GM13977 (cell line): ENCODE results near the gene IL15RA.

Source experiments
- DNase-seq: peaks from one replicate; pipeline ENCODE4 v3.0.0; 2012; ENCODE audit warnings: low spot score
- CTCF ChIP-seq: IDR thresholded peaks from 2 replicates; pipeline ENCODE4 v1.5.1; 2012; ENCODE audit warnings: mild to moderate bottlenecking, control low read depth; ENCODE audit not compliant: insufficient read depth; ENCODE audit errors: extremely low read depth, missing control alignments
- in situ Hi-C: fragments of 300-500 bp; cut with MboI; formaldehyde crosslinking; loops from one replicate; pipeline ENCODE4 v1.12.0; 2022; ENCODE audit warnings: low sequenced_read_pairs, low pct_unique_long_range_greater_than_20kb, mixed read lengths, inconsistent platforms; ENCODE audit not compliant: unreplicated experiment

IL15RA gene

GRCh38 chr10:5942001-5942400, 35.3 kb downstream of the IL15RA start:
- no peak for DNase-seq
- in situ Hi-C loops: no loop called here
- no peak for TF ChIP-seq CTCF

GRCh38 chr10:5941579-5941978, 35.8 kb downstream of the IL15RA start:
- in situ Hi-C loops: no loop called here
- no peak for DNase-seq
- TF ChIP-seq CTCF: no peak

GRCh38 chr10:5940807-5941218, 36.5 kb downstream of the IL15RA start:
- TF ChIP-seq CTCF: no peak
- in situ Hi-C loops: no loop called here
- no peak for DNase-seq

GRCh38 chr10:5938291-5938690, 39.1 kb downstream of the IL15RA start:
- TF ChIP-seq CTCF: no peak
- no peak for DNase-seq
- in situ Hi-C loops: no loop called here

GRCh38 chr10:5937016-5937415, 40.3 kb downstream of the IL15RA start:
- DNase-seq: no peak
- no peak for TF ChIP-seq CTCF
- in situ Hi-C loops: no loop called here

GRCh38 chr10:5935628-5936027, 41.7 kb downstream of the IL15RA start:
- DNase-seq: no peak
- in situ Hi-C loops: no loop called here
- no peak for TF ChIP-seq CTCF
